Measurements from ENCODE around the gene ZCCHC7. TPM values are rescaled to one million over a fixed set of nuclear protein-coding genes. Genes with fewer than 3 reads are reported as not detected.

The ZCCHC7 gene
- total and polyA plus RNA-seq, 2 experiments from 2014 or later, result 29.8 to 38.8 TPM

- peaks cover 1% of the 10 kb centered on the region for H3K27me3 Mint-ChIP-seq (ENCODE audit: insufficient read depth, low read depth, poor library complexity)
- peaks cover 10% of the 10 kb centered on the region for H3K4me1 Mint-ChIP-seq
- H3K36me3 Mint-ChIP-seq (ENCODE audit: low read depth), result no peaks in the 10 kb centered on the region
- Histone ChIP-seq H3K4me1 (ENCODE audit: insufficient read depth) (peaks cover 19% of the 10 kb centered on the region), H3K27me3 (ENCODE audit: insufficient read depth) (no peaks in the 10 kb centered on the region), H3K79me2 (replicated peaks; ENCODE audit: insufficient read depth) (0 out of 2 replicates have a peak, but pooled peaks cover 9% of the 10 kb centered on the region), H3K9me2 (ENCODE audit: insufficient read depth) (no peaks in the 10 kb centered on the region), H3F3A (replicated peaks; ENCODE audit: low read depth) (no peaks in the 10 kb centered on the region), H2AFZ (no peak overlapping the region), H3K27ac (ENCODE audit: low read depth) (0 out of 2 replicates have a peak overlapping the region, but pooled peaks have one; percentile 1), H4K20me1 (replicated peaks; ENCODE audit: insufficient read depth) (no peaks in the 10 kb centered on the region), H3K4me2 (no peak overlapping the region), H3K4me3 (no peak overlapping the region), H3K36me3 (ENCODE audit: insufficient read depth) (no peaks in the 10 kb centered on the region)
- H3K9me3 Mint-ChIP-seq, result no peaks in the 10 kb centered on the region
- no peak overlapping the region for H3K27ac Mint-ChIP-seq
- no peak for TF ChIP-seq CREB1 (CRISPR knock-in tag; IDR thresholded peaks at IDR 0.05; ENCODE audit: low read depth)
- TF ChIP-seq EZH2 (IDR thresholded peaks at IDR 0.05; ENCODE audit: low read depth, unreplicated experiment), result no peak
- TF ChIP-seq ZNF462 (CRISPR knock-in tag; IDR thresholded peaks at IDR 0.05), result no peak
- TF ChIP-seq POLR2AphosphoS5 (IDR thresholded peaks at IDR 0.05; ENCODE audit: low read depth), result no peak
- no peak for TF ChIP-seq ETS1 (IDR thresholded peaks at IDR 0.05)
- no peak for TF ChIP-seq REST (IDR thresholded peaks at IDR 0.05; ENCODE audit: unreplicated experiment)
- TF ChIP-seq JUNB (IDR thresholded peaks at IDR 0.05; ENCODE audit: unreplicated experiment), result no peak
- no peak for TF ChIP-seq CTCF (conservative IDR thresholded peaks at IDR 0.05; ENCODE audit: low read depth in 2 of 2)
- TF ChIP-seq EZH2phosphoT487 (IDR thresholded peaks at IDR 0.05; ENCODE audit: unreplicated experiment), result no peak
- TF ChIP-seq NANOG (IDR thresholded peaks at IDR 0.05; ENCODE audit: borderline replicate concordance), result no peak
- TF ChIP-seq ZNF114 (CRISPR knock-in tag; IDR thresholded peaks at IDR 0.05), result no peak
- no peak for TF ChIP-seq STAT1 (IDR thresholded peaks at IDR 0.05; ENCODE audit: unreplicated experiment)
- no peak for TF ChIP-seq ZNF331 (CRISPR knock-in tag; IDR thresholded peaks at IDR 0.05; ENCODE audit: low read depth)
- ATAC-seq (no peak), DNase-seq (ENCODE audit: low spot score) (no peak)
- H3K4me3 Mint-ChIP-seq, result no peak overlapping the region
These were observed 161.2 kb downstream of the ZCCHC7 start for GRCh38 chr9:37281541-37281940.
